Lower lobe of right lung (tissue), 2 donors: ENCODE results near the gene PEX5L. TPM values are rescaled to one million over a fixed set of nuclear protein-coding genes. Genes with fewer than 3 reads are reported as not detected.

Experiments
- ATAC-seq, 2 donors: fragments of 200-7000 bp; cut with Tn5 transposase; one replicate each; pipeline ENCODE4 v1.9.1; 2020 to 2022; ENCODE audit warnings: mild to moderate bottlenecking in 2 of 2, moderate library complexity in 2 of 2
- DNase-seq: peaks from one replicate; pipeline ENCODE4 v3.0.0-alpha.2; 2020
- H3K27ac ChIP-seq: fragments of 200-600 bp; one replicate; pipeline ENCODE4 v1.8.0; 2022
- H3K27me3 ChIP-seq: fragments of 200-600 bp; one replicate; pipeline ENCODE4 v1.8.0; 2022; ENCODE audit warnings: low read depth
- H3K36me3 ChIP-seq: fragments of 200-600 bp; one replicate; pipeline ENCODE4 v1.8.0; 2022; ENCODE audit warnings: mild to moderate bottlenecking
- H3K4me1 ChIP-seq: fragments of 200-600 bp; one replicate; pipeline ENCODE4 v1.8.0; 2022
- H3K4me3 ChIP-seq: fragments of 200-600 bp; one replicate; pipeline ENCODE4 v1.8.0; 2022; ENCODE audit warnings: mild to moderate bottlenecking
- H3K9me3 ChIP-seq: fragments of 200-600 bp; one replicate; pipeline ENCODE4 v1.8.0; 2022
- CTCF ChIP-seq: fragments of 200-600 bp; IDR thresholded peaks from one replicate; pipeline ENCODE4 v1.8.0; 2022; ENCODE audit warnings: antibody characterized with exemption, mild to moderate bottlenecking
- intact Hi-C: fragments of 100-400 bp; cut with DNase I; formaldehyde crosslinking; loops from one replicate; pipeline ENCODE4 v1.11.0; 2022
- total RNA-seq: library from RNA; stranded (reverse); fragmentation: NEBNext Ultra II Directional; extraction: Animal tissue kit (Norgen Biotek cat#: 25700); gene quantifications from one replicate; pipeline ENCODE4 v1.2.1, GENCODE V29; 2021
- donor health status: DM: no; HTN: yes; CAD: no; lungs with severe emphysema.

PEX5L gene
- total RNA-seq, 1 donor from 2014 or later: not detected

- intact Hi-C loops: no loop called here
- no peaks in the 10 kb centered on the region for H3K9me3 ChIP-seq
- DNase-seq: no peak
- no peak overlapping the region for H3K4me3 ChIP-seq
- H3K27me3 ChIP-seq: no peaks in the 10 kb centered on the region
- H3K36me3 ChIP-seq: no peaks in the 10 kb centered on the region
- no peak for ATAC-seq
- TF ChIP-seq CTCF: no peak
- no peaks in the 10 kb centered on the region for H3K4me1 ChIP-seq
- H3K27ac ChIP-seq: no peak overlapping the region
Observed at GRCh38 chr3:179907784-179908482, 128.8 kb downstream of the PEX5L start.

- Histone ChIP-seq H3K27ac (no peak overlapping the region), H3K27me3 (no peaks in the 10 kb centered on the region), H3K36me3 (no peaks in the 10 kb centered on the region), H3K4me3 (no peak overlapping the region), H3K9me3 (no peaks in the 10 kb centered on the region), H3K4me1 (no peaks in the 10 kb centered on the region)
- TF ChIP-seq CTCF: no peak
- intact Hi-C loops: no loop called here
- no peak for ATAC-seq
- no peak for DNase-seq
Observed at GRCh38 chr3:179902061-179902460, 134.7 kb downstream of the PEX5L start.

GRCh38 chr3:179898024-179898423 is 138.7 kb downstream of the PEX5L start:
- no peaks in the 10 kb centered on the region for H3K27me3 ChIP-seq
- H3K4me3 ChIP-seq: no peak overlapping the region
- DNase-seq (no peak), ATAC-seq (no peak)
- intact Hi-C loops: no loop called here
- H3K4me1 ChIP-seq: no peaks in the 10 kb centered on the region
- H3K27ac ChIP-seq: no peak overlapping the region
- H3K36me3 ChIP-seq: no peaks in the 10 kb centered on the region
- H3K9me3 ChIP-seq: no peaks in the 10 kb centered on the region
- TF ChIP-seq CTCF: no peak

- H3K27me3 ChIP-seq: no peaks in the 10 kb centered on the region
- no peaks in the 10 kb centered on the region for H3K4me1 ChIP-seq
- intact Hi-C loops: no loop called here
- ATAC-seq (no peak), DNase-seq (no peak)
- H3K27ac ChIP-seq: no peak overlapping the region
- no peak for TF ChIP-seq CTCF
- no peak overlapping the region for H3K4me3 ChIP-seq
- no peaks in the 10 kb centered on the region for H3K36me3 ChIP-seq
- H3K9me3 ChIP-seq: no peaks in the 10 kb centered on the region
Observed at GRCh38 chr3:179897231-179897630, 139.5 kb downstream of the PEX5L start.

GRCh38 chr3:179896507-179896906 is 140.2 kb downstream of the PEX5L start:
- Histone ChIP-seq H3K4me3 (no peak overlapping the region), H3K9me3 (no peaks in the 10 kb centered on the region), H3K4me1 (no peaks in the 10 kb centered on the region), H3K27me3 (no peaks in the 10 kb centered on the region), H3K27ac (no peak overlapping the region), H3K36me3 (no peaks in the 10 kb centered on the region)
- intact Hi-C loops: no loop called here
- DNase-seq (no peak), ATAC-seq (no peak)
- no peak for TF ChIP-seq CTCF
